DND-41 (cell line): Measurements from ENCODE around the gene COX6B2.

Experiments used
- ATAC-seq: fragments of 200-7000 bp; cut with Tn5 transposase; 3 replicates; pipeline ENCODE4 v1.9.1; 2021; ENCODE audit warnings: low read depth; ENCODE audit not compliant: insufficient read depth
- DNase-seq: peaks from one replicate; pipeline ENCODE4 v3.0.0-alpha.2; 2020
- H2AFZ ChIP-seq: 2 replicates; pipeline ENCODE4 v1.6.0; 2012; ENCODE audit warnings: low read depth, low read length
- H3K27ac ChIP-seq: 2 replicates; pipeline ENCODE4 v1.5.1; 2012; ENCODE audit warnings: low read length, inconsistent platforms
- H3K27me3 ChIP-seq: fragments of 200-600 bp; sonication (generic); 2 replicates; pipeline ENCODE4 v1.6.0; 2012; ENCODE audit warnings: low read length, mild to moderate bottlenecking, inconsistent platforms; ENCODE audit not compliant: insufficient read depth, poor library complexity
- H3K36me3 ChIP-seq: 2 replicates; pipeline ENCODE4 v1.5.1; 2012; ENCODE audit warnings: low read length, inconsistent platforms; ENCODE audit not compliant: insufficient read depth
- H3K4me1 ChIP-seq: 2 replicates; pipeline ENCODE4 v1.5.1; 2012; ENCODE audit warnings: mild to moderate bottlenecking, low read length; ENCODE audit not compliant: insufficient read depth
- H3K4me2 ChIP-seq: 2 replicates; pipeline ENCODE4 v1.6.0; 2012; ENCODE audit warnings: mild to moderate bottlenecking, moderate library complexity, low read length, inconsistent platforms; ENCODE audit not compliant: insufficient read depth
- H3K4me3 ChIP-seq, 2 experiments: fragments of 200-600 bp in 1 of 2; shearing (Covaris generic) in 1 of 2; 2 replicates each; pipeline ENCODE4 v1.5.1; 2012 to 2016; ENCODE audit warnings: inconsistent platforms in 2 of 2, low read length in 2 of 2, mild to moderate bottlenecking in 2 of 2, low read depth in 1 of 2, moderate library complexity in 1 of 2
- H3K79me2 ChIP-seq: 2 replicates; pipeline ENCODE4 v1.6.0; 2012; ENCODE audit warnings: low read length, inconsistent platforms; ENCODE audit not compliant: insufficient read depth
- H3K9ac ChIP-seq: 2 replicates; pipeline ENCODE4 v1.6.0; 2012; ENCODE audit warnings: low read depth, mild to moderate bottlenecking, inconsistent platforms, low read length, moderate library complexity
- H3K9me3 ChIP-seq: 2 replicates; pipeline ENCODE4 v1.5.1; 2012; ENCODE audit warnings: low read length, moderate library complexity, mild to moderate bottlenecking, inconsistent platforms; ENCODE audit not compliant: insufficient read depth, severe bottlenecking
- H4K20me1 ChIP-seq: 2 replicates; pipeline ENCODE4 v1.6.0; 2012; ENCODE audit warnings: low read length; ENCODE audit not compliant: insufficient read depth
- EZH2 ChIP-seq: IDR thresholded peaks from 3 replicates; pipeline ENCODE4 v1.6.1; 2012; ENCODE audit warnings: borderline replicate concordance, low read depth, mild to moderate bottlenecking, moderate library complexity, low read length, inconsistent platforms; ENCODE audit not compliant: severe bottlenecking
- TF ChIP-seq, protein P1 (sequence below): IDR thresholded peaks from 2 replicates; pipeline ENCODE4 v1.5.1; 2012; ENCODE audit warnings: borderline replicate concordance, low read length, moderate library complexity, mild to moderate bottlenecking; ENCODE audit not compliant: poor library complexity, severe bottlenecking; ENCODE audit errors: extremely low read depth

COX6B2 gene

DNA sequence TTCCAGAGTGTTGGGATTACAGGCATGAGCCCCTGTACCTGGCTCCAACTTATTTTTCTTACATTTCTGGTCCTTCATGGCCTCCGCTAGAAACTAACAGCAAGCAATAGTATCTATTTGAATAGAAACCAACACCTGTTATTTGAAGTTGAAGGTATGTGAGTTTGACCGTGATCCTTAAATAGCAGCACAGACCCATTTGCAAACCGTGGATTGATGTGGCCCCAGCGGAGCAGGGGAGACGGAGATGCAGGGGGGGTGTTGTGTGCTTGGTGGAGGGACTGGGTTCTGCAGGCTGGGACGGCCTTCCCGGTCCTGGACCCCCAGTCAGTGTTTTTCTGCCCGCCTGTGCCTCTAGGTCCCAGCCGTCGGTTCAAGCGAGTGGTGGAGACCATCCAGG, 46.2 kb downstream of the COX6B2 start:
- Histone ChIP-seq H3K79me2 (no peaks in the 10 kb centered on the region), H3K9ac (no peak overlapping the region), H2AFZ (no peak overlapping the region), H3K27ac (no peak overlapping the region), H3K27me3 (no peaks in the 10 kb centered on the region), H3K9me3 (no peaks in the 10 kb centered on the region), H3K4me3 (no peak overlapping the region), H3K4me1 (0 out of 2 replicates have a peak, but pooled peaks cover 4% of the 10 kb centered on the region), H4K20me1 (no peaks in the 10 kb centered on the region), H3K4me2 (no peak overlapping the region), H3K36me3 (peaks cover 31% of the 10 kb centered on the region)
- TF ChIP-seq, protein P1, sequence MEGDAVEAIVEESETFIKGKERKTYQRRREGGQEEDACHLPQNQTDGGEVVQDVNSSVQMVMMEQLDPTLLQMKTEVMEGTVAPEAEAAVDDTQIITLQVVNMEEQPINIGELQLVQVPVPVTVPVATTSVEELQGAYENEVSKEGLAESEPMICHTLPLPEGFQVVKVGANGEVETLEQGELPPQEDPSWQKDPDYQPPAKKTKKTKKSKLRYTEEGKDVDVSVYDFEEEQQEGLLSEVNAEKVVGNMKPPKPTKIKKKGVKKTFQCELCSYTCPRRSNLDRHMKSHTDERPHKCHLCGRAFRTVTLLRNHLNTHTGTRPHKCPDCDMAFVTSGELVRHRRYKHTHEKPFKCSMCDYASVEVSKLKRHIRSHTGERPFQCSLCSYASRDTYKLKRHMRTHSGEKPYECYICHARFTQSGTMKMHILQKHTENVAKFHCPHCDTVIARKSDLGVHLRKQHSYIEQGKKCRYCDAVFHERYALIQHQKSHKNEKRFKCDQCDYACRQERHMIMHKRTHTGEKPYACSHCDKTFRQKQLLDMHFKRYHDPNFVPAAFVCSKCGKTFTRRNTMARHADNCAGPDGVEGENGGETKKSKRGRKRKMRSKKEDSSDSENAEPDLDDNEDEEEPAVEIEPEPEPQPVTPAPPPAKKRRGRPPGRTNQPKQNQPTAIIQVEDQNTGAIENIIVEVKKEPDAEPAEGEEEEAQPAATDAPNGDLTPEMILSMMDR, result no peak
- no peak for TF ChIP-seq EZH2
- no peak for ATAC-seq
- no peak for DNase-seq

DNA sequence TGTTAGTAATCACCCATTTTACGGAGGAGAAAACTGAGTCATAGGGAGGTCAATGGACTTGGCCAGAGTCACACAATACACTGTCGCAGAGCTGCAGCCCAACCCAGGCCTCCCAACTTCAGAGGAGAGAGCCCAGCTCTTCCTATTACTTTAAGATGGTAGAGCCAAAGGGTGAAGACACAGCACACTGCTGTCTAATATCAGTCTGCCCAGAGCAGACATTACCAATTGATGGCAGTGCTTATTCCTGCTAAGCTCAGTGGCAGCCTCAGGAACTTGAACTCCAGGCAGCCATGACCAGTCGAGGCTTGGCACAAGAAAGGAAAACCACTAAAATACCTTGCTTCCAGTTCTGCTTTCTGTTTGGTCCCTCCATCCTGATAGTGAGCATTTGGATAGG, 47.8 kb downstream of the COX6B2 start:
- H3K9ac ChIP-seq, result no peak overlapping the region
- no peaks in the 10 kb centered on the region for H3K27me3 ChIP-seq
- no peak overlapping the region for H2AFZ ChIP-seq
- H3K27ac ChIP-seq, result no peak overlapping the region
- no peaks in the 10 kb centered on the region for H3K9me3 ChIP-seq
- no peak overlapping the region for H3K4me2 ChIP-seq
- no peak overlapping the region for H3K4me3 ChIP-seq
- peaks cover 19% of the 10 kb centered on the region for H3K4me1 ChIP-seq
- no peaks in the 10 kb centered on the region for H4K20me1 ChIP-seq
- TF ChIP-seq, protein P1, result no peak
- no peak for TF ChIP-seq EZH2
- peaks cover 37% of the 10 kb centered on the region for H3K36me3 ChIP-seq
- DNase-seq, result no peak
- H3K79me2 ChIP-seq, result peaks cover 14% of the 10 kb centered on the region
- ATAC-seq, result no peak

DNA sequence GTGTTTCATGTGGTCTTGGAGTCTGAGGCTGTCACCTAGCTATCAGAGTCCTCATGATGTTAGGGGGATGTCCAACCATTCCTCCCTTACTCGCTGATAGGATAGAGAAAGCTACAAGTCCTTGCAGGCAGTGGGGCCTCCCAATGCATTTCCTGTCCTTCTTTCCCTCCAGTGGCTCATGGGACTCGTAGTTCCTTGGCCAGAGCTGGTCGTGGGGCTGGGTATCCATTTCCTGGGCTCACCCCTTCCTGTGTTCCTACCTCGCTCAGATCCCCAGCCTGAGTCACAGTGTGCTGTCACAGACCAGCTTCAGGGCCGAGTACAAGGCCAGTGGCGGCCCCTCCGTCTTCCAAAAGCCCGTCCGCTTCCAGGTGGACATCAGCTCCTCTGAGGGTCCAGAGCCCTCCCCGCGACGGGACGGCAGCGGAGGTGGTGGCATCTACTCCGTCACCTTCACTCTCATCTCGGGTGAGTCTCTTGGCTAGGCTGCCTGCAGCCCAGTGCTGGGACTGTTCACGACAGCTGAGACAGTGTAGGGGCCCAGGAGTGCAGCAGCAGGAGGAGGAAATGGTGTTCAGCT, 48.4 kb downstream of the COX6B2 start:
- Histone ChIP-seq H3K27me3 (no peaks in the 10 kb centered on the region), H4K20me1 (no peaks in the 10 kb centered on the region), H3K4me1 (peaks cover 26% of the 10 kb centered on the region), H3K36me3 (peaks cover 37% of the 10 kb centered on the region), H3K9me3 (no peaks in the 10 kb centered on the region), H2AFZ (no peak overlapping the region), H3K27ac (no peak overlapping the region; the same call in 1 of the 2 replicates), H3K9ac (no peak overlapping the region), H3K4me2 (no peak overlapping the region), H3K79me2 (peaks cover 14% of the 10 kb centered on the region), H3K4me3 (no peak overlapping the region)
- TF ChIP-seq EZH2, result no peak
- TF ChIP-seq, protein P1, result no peak
- DNase-seq (no peak), ATAC-seq (no peak)
